T-helper 2 cell treated with Interferon-gamma antibody and Interleukin-4, amounts not matched to agents 5 μg/mL and 100 μg/mL, for 36 hours (primary cell): Measurements from ENCODE around the gene XPA.
A peak's percentile ranks its signal among the peaks of the same experiment; 100 is the strongest.

Experiments
- DNase-seq: peaks from one replicate; pipeline ENCODE4 v3.0.0; 2021; ENCODE audit warnings: low spot score
- H3K27ac Mint-ChIP-seq: one replicate; pipeline ENCODE4 v1.8.0; 2021; ENCODE audit warnings: mild to moderate bottlenecking, mixed read lengths
- H3K27me3 Mint-ChIP-seq: one replicate; pipeline ENCODE4 v1.8.0; 2021; ENCODE audit warnings: low read depth, mixed read lengths
- H3K36me3 Mint-ChIP-seq: one replicate; pipeline ENCODE4 v1.8.0; 2021; ENCODE audit warnings: low read depth, mixed read lengths
- H3K4me1 Mint-ChIP-seq: one replicate; pipeline ENCODE4 v1.8.0; 2021; ENCODE audit warnings: low read depth, mixed read lengths
- H3K4me3 Mint-ChIP-seq: one replicate; pipeline ENCODE4 v1.8.0; 2022; ENCODE audit warnings: mild to moderate bottlenecking, moderate library complexity, mixed read lengths
- H3K9me3 Mint-ChIP-seq: one replicate; pipeline ENCODE4 v1.8.0; 2021; ENCODE audit warnings: mixed read lengths

XPA gene

DNA sequence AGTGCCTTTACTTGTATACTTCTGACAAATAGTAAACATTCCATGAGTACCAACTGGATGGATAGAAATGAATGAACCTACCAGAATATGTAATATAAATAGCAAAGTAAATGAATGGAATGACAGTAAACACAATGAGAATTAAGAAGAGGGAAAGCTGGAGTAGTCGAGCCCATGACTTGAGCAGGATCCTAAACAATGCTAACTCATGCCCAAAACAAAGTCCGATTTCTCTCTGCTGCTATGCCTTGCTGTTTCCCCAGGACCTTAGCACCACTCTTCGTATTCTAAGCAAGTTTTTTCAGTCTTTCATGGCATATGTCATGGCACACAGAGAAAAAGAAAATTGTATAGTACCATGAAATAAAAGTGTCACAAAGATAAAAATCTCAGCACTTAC lies 1.8 kb downstream of the XPA start:
- H3K9me3 Mint-ChIP-seq, result no peaks in the 10 kb centered on the region
- peaks cover 46% of the 10 kb centered on the region for H3K4me1 Mint-ChIP-seq
- no peak overlapping the region for H3K27ac Mint-ChIP-seq

DNA sequence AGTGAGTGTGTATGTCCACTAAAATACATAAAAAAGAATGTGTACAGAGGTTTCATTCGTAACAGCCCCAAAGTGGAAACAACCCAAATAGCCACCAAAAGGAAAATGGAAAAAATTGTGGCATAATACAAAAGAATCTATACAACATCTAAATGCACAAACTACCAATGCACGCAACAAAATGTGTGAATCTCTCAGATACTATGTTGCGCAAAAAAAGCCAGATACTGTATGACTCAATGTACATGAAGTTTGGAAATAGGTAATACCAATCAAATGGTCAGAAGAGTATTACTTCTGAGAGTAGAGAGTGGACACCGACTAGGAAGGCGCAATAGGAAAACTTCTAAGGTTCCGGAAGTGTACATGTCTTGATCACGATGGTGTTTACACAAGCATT lies 2.4 kb downstream of the XPA start:
- Mint-ChIP-seq H3K27ac (no peak overlapping the region), H3K9me3 (no peaks in the 10 kb centered on the region), H3K27me3 (no peaks in the 10 kb centered on the region), H3K4me3 (peak overlapping the region; percentile 43), H3K36me3 (peaks cover 27% of the 10 kb centered on the region), H3K4me1 (peaks cover 46% of the 10 kb centered on the region)
- no peak for DNase-seq

More for the DNA sequence above, 1.8 kb downstream of the XPA start:
- Mint-ChIP-seq H3K36me3 (peaks cover 24% of the 10 kb centered on the region), H3K27me3 (no peaks in the 10 kb centered on the region), H3K4me3 (peak overlapping the region; percentile 92)
- no peak for DNase-seq

DNA sequence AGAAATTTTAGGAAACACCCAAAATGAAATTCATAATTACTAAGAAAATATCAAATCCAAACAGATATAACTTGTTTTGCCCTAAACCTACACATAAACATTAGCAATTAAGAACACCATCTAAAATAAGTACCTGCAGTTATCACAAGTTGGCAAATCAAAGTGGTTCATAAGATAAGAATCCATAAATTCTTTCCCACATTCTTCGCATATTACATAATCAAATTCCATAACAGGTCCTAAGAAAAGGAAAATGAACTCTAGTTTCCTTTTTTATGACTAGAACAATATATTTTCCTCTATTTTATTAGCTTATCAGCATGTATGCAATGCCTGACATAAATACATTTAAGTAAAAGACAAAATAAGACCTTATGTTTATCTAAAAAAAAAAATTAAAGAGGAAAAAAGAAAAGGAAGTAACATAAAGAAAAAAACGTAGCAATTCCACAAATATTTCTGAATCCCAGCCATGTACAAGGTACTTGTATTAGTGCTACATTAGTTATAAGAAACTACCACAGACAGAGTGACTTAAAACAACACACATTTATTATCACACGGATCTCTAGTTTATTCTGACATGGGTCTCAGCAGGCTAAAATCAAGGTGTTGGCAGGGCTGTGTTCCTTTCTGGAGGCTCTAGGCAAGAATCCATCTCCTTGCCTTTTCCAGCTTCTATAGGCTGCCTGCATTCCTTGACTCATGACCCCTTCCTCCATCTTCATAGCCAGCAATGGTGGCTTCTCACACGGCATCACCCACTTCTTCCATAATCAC lies 7.5 kb downstream of the XPA start:
- peaks cover 40% of the 10 kb centered on the region for H3K36me3 Mint-ChIP-seq
- no peaks in the 10 kb centered on the region for H3K9me3 Mint-ChIP-seq
- no peak for DNase-seq
- H3K27ac Mint-ChIP-seq, result no peak overlapping the region
- H3K4me3 Mint-ChIP-seq, result no peak overlapping the region
- H3K4me1 Mint-ChIP-seq, result peaks cover 13% of the 10 kb centered on the region
- no peaks in the 10 kb centered on the region for H3K27me3 Mint-ChIP-seq

DNA sequence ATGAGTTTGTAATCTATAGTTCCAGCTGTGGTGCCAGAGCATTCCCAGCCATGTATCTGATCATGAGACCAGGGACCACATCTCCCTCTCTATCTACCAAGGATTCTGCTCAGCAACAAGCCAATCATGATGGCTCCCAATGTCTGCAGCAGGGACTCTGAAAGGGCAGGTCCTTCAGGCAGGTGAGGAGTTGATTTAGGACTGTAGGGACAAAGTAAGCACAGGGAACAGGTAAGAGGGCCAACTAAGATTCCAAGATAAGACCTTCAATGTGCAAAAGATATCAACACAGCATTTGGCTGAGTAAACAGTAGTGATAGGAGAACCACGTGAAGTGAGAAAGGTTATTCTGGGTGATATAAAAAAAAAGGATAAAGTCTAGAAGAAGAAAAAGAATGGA lies 8.5 kb downstream of the XPA start:
- Mint-ChIP-seq H3K9me3 (no peaks in the 10 kb centered on the region), H3K27me3 (no peaks in the 10 kb centered on the region), H3K27ac (no peak overlapping the region), H3K4me1 (peaks cover 4% of the 10 kb centered on the region), H3K4me3 (no peak overlapping the region), H3K36me3 (peaks cover 41% of the 10 kb centered on the region)
- DNase-seq, result no peak

DNA sequence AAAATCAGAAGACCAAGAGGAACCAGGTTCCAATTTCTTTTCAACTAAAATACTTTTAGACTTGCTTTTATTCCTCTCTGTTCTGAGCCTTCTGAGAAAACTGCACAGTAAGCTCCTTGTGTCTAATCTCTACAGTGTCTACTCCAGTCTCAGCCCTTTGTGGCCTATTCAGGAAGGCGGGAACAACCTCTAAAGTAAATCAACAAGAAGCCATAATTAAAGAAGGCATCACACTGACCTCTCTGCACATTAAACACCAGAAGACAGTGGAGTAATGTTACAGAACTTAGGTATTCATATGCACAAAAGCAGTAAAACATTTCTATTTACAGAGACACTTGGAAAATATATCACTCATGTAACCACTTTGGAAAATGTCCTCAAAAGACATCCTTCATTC lies 14.9 kb downstream of the XPA start:
- Mint-ChIP-seq H3K27ac (no peak overlapping the region), H3K9me3 (no peaks in the 10 kb centered on the region), H3K4me3 (no peak overlapping the region), H3K36me3 (peaks cover 35% of the 10 kb centered on the region), H3K4me1 (peaks cover 3% of the 10 kb centered on the region), H3K27me3 (no peaks in the 10 kb centered on the region)
- DNase-seq, result no peak

DNA sequence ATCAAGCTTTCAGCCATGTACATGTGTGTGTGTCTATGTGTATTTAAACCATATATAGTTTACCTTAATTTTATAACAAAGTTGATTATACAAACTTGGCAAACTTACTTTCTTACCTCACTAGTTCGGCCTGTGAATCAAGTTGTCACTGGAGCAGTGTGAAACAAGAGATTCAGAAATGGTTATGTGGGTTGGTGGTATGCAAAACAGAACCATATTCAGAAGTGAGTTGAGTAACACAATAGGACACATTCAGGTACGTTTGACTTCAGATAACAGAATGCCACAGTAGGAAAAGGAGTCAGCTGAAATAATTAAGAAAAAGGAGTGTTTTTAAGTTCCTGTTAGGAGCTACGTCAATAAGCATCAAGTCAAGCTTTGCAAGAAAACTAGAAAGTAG lies 21.5 kb downstream of the XPA start:
- Mint-ChIP-seq H3K36me3 (peaks cover 43% of the 10 kb centered on the region), H3K27ac (no peak overlapping the region), H3K4me3 (no peak overlapping the region), H3K27me3 (no peaks in the 10 kb centered on the region), H3K9me3 (no peaks in the 10 kb centered on the region), H3K4me1 (peaks cover 3% of the 10 kb centered on the region)
- no peak for DNase-seq

DNA sequence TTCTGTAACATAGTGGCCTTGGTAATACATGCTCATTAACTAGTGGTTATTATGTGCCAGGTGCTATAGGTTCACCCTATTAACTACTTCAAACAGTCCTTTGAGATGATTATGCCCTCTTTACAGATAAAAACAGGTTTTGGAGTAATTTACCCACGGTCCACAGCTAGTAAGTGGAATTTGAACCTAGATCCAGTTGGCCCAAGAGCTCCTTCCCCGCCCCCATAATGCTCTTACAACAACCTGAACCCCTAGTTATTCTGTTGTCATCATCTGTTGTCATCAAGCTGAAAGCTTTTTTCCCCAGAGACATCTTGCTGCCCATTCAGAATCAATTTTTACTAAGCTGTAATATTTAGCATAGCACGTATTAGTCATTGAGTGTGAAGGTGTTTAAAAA lies 23.2 kb downstream of the XPA start:
- DNase-seq, result no peak
- Mint-ChIP-seq H3K36me3 (peaks cover 59% of the 10 kb centered on the region), H3K9me3 (no peaks in the 10 kb centered on the region), H3K27ac (no peak overlapping the region), H3K27me3 (no peaks in the 10 kb centered on the region), H3K4me1 (peaks cover 3% of the 10 kb centered on the region), H3K4me3 (no peak overlapping the region)

DNA sequence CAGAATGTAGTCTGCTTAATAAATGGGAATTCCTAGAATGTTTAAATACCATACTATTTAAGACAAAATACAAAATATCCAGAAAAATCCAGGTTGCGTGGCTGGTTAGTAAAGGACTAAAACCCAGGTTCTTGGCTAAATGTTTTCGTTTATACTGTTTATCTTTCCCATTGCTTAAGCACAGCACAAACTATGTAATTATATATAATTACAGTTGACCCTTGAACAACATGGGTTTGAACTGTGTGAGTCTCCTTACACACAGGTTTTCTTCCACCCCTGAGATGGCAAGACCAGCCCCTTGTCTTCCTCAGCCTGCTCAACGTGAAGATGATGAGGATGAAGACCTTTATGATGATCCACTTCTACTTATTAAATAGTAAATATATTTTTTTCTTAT lies 24.7 kb downstream of the XPA start:
- peaks cover 60% of the 10 kb centered on the region for H3K36me3 Mint-ChIP-seq
- H3K4me1 Mint-ChIP-seq, result no peaks in the 10 kb centered on the region
- no peak for DNase-seq
- H3K27me3 Mint-ChIP-seq, result no peaks in the 10 kb centered on the region
- no peak overlapping the region for H3K4me3 Mint-ChIP-seq
- no peaks in the 10 kb centered on the region for H3K9me3 Mint-ChIP-seq
- H3K27ac Mint-ChIP-seq, result no peak overlapping the region

DNA sequence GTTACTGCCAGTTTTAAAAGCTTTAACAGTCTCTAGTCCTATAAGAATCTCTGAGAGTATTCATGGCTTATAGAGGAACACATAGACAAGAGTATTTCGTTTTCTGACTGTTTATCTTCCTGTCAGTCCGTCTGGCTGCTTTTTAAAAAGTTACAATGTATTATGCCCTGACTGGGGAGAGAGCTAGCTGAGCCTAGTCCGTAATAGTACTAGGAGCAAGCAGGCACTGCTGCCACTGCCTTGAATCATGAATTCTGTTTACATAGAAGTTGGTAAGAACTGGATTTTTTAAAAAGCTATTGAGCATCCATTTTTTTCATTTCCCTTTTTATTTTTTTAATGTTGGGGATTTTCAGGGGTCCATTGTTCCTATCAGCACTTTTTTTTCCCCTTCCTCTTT lies 26.6 kb downstream of the XPA start:
- Mint-ChIP-seq H3K4me3 (no peak overlapping the region), H3K4me1 (peaks cover 12% of the 10 kb centered on the region), H3K27ac (no peak overlapping the region), H3K27me3 (no peaks in the 10 kb centered on the region), H3K9me3 (no peaks in the 10 kb centered on the region), H3K36me3 (peaks cover 70% of the 10 kb centered on the region)
- DNase-seq, result no peak

DNA sequence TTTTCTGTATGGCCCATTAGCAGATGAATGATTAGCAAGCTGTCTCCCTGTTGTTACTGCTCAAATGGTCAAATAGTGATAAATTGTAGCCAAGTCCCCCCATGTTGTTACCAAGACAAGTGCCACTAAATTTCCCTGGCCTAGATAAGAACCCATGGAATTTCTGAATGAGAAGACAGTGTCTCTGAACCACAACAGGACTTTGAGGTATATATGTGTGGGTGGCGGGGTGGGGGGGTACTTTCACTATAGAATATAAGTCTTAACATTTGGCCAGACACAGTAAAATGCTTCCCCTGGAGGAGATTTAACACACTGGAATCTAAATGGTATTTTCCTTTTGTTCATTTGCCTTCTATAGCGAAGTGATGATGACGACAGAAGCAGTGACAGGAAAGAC lies 28.7 kb downstream of the XPA start:
- Mint-ChIP-seq H3K4me3 (no peak overlapping the region), H3K27me3 (no peaks in the 10 kb centered on the region), H3K9me3 (no peaks in the 10 kb centered on the region), H3K4me1 (peaks cover 12% of the 10 kb centered on the region), H3K36me3 (peaks cover 69% of the 10 kb centered on the region), H3K27ac (no peak overlapping the region)
- DNase-seq, result no peak

DNA sequence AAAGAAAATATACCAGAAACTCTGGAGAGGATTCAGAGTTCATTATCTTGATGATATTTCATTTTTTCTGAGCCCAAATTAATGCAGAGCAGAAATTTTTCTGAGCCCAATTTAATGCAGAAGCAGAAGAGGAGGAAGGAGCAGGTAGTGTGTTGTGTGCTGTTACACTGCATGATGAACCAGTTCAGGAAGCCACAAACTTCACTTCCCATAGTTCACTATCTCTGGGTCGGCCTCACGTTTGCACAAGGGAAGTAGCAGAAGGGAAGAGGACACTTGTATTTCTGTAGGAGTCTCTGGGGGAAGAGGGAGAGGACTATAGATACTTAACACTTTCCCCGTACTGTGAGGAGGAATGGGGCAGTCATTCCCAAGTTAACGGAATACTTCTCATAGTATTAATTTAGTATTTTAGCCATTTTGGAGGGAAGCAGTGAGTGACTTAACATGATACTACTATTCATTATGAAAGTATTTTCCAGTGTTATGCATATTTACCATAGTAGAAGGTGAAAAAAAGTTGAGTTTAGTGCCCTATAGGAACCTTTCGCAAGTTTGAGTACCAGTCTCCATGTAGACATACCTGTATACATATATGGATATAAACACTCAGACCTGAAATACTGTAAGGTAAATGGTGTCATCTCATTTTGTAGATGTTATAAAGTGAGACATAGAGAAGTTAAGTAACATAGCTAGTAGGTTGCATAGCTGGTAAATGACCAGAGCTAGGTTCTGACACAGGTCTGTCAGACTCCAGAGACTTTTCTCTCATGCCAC lies 30.0 kb downstream of the XPA start:
- Mint-ChIP-seq H3K36me3 (peaks cover 72% of the 10 kb centered on the region), H3K27ac (no peak overlapping the region), H3K4me1 (peaks cover 12% of the 10 kb centered on the region), H3K27me3 (no peaks in the 10 kb centered on the region), H3K9me3 (no peaks in the 10 kb centered on the region), H3K4me3 (no peak overlapping the region)
- no peak for DNase-seq

DNA sequence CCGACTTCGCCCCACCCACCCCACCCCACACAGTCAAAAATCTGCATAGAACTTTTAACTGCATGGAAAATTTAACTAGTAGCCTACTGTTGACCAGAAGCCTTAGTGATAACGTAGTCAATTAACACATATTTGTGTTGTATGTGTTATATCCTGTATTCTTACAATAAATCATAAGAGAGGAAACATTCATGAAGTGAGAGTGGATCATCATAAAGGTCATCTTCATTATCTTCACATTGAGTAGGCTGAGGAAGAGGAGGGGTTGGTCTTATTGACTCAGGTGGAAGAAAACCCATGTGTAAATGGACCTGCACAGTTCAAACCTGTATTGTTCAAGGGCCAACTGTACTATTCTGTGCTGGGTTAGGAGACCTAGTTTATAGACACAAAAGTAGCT lies 31.4 kb downstream of the XPA start:
- no peak overlapping the region for H3K27ac Mint-ChIP-seq
- H3K27me3 Mint-ChIP-seq, result no peaks in the 10 kb centered on the region
- H3K36me3 Mint-ChIP-seq, result peaks cover 71% of the 10 kb centered on the region
- H3K9me3 Mint-ChIP-seq, result no peaks in the 10 kb centered on the region
- peaks cover 12% of the 10 kb centered on the region for H3K4me1 Mint-ChIP-seq
- no peak for DNase-seq
- H3K4me3 Mint-ChIP-seq, result no peak overlapping the region

DNA sequence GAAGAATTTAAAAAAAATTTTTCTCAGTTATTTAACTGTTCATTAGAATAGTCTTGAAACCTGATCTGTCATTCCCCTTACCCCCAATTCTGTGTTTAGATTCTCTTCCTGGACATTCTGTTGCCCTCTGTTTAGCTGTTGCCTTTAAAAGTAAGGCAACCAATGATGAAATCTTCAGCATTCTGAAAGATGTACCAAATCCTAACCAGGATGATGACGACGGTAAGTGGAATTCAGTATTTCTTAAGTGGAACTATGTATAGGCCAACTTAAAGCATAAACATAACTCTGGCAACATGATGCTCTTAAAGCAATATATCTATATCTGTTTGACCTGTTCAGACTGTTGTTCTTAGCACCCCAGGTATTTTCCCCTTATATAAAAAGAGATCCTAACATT lies 36.3 kb downstream of the XPA start:
- Mint-ChIP-seq H3K27me3 (no peaks in the 10 kb centered on the region), H3K4me1 (peaks cover 6% of the 10 kb centered on the region), H3K27ac (peak overlapping the region; percentile 26), H3K9me3 (no peaks in the 10 kb centered on the region), H3K4me3 (no peak overlapping the region), H3K36me3 (peaks cover 73% of the 10 kb centered on the region)
- no peak for DNase-seq

DNA sequence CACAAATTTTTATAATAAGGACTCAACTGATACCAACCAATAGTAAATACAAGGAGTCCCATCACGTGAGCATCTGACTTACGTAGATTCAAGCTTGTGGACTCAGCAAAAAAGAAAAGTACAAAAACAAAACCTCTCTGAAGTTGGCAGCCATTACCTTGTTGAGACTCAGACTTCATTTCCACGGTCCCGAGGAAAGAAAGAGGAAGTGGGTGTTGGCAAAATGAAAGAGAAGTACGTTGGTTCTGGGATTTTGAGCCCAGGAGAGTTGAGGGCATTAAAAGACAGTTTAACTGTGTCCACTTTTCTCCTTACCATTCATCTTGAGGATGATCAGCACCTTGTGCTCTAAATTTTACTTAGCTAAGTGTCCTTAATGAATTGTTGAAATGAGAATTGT lies 36.8 kb downstream of the XPA start:
- Mint-ChIP-seq H3K9me3 (no peaks in the 10 kb centered on the region), H3K27me3 (no peaks in the 10 kb centered on the region), H3K27ac (no peak overlapping the region), H3K4me3 (no peak overlapping the region), H3K4me1 (peaks cover 4% of the 10 kb centered on the region), H3K36me3 (peaks cover 76% of the 10 kb centered on the region)
- DNase-seq, result no peak
